Neural progenitor cell (in vitro differentiated cells): ENCODE measurements around the gene DCDC2. TPM values are rescaled to one million over a fixed set of nuclear protein-coding genes. Genes with fewer than 3 reads are reported as not detected.
"Not testable (repeated sequence)": the region's sequence is repeated elsewhere in the genome, so short reads cannot be mapped to it uniquely, and the experiment has no call there.

Source experiments
- DNase-seq: peaks from one replicate; pipeline ENCODE4 v3.0.0-alpha.2; 2016; ENCODE audit warnings: low spot score
- H2AFZ ChIP-seq: fragments of 200-600 bp; sonication (generic); replicated peaks from 2 replicates; pipeline ENCODE4 v1.6.1; 2016; ENCODE audit warnings: antibody characterized with exemption
- H3F3A ChIP-seq: fragments of 200-600 bp; sonication (generic); 2 replicates; pipeline ENCODE4 v1.6.1; 2016; ENCODE audit warnings: antibody characterized with exemption, low read depth
- H3K27ac ChIP-seq: fragments of 200-600 bp; sonication (generic); 2 replicates; pipeline ENCODE4 v1.5.1; 2016; ENCODE audit warnings: mild to moderate bottlenecking
- H3K27me3 ChIP-seq: fragments of 200-600 bp; sonication (generic); 2 replicates; pipeline ENCODE4 v1.6.1; 2016; ENCODE audit warnings: mild to moderate bottlenecking, moderate library complexity
- H3K36me3 ChIP-seq: fragments of 200-600 bp; sonication (generic); 2 replicates; pipeline ENCODE4 v1.5.1; 2016
- H3K4me1 ChIP-seq: fragments of 200-600 bp; sonication (generic); 2 replicates; pipeline ENCODE4 v1.6.1; 2016; ENCODE audit warnings: mixed run types
- H3K4me2 ChIP-seq: fragments of 200-600 bp; sonication (generic); 2 replicates; pipeline ENCODE4 v1.6.1; 2016
- H3K4me3 ChIP-seq: fragments of 200-600 bp; sonication (generic); 2 replicates; pipeline ENCODE4 v1.5.1; 2016
- H3K79me2 ChIP-seq: fragments of 200-600 bp; sonication (generic); 2 replicates; pipeline ENCODE4 v1.6.1; 2016; ENCODE audit warnings: low read depth
- H3K9ac ChIP-seq: fragments of 200-600 bp; sonication (generic); 2 replicates; pipeline ENCODE4 v1.6.1; 2016
- H3K9me3 ChIP-seq: fragments of 200-600 bp; sonication (generic); 2 replicates; pipeline ENCODE4 v1.5.1; 2016; ENCODE audit warnings: low read depth
- H4K20me1 ChIP-seq: fragments of 200-600 bp; sonication (generic); 2 replicates; pipeline ENCODE4 v1.6.1; 2016; ENCODE audit warnings: low read depth
- H3K27ac Mint-ChIP-seq: 3 replicates; pipeline ENCODE4 v1.8.0; 2021; ENCODE audit warnings: mixed read lengths
- H3K27me3 Mint-ChIP-seq: 2 replicates; pipeline ENCODE4 v1.8.0; 2022; ENCODE audit warnings: low read depth, mild to moderate bottlenecking, inconsistent platforms, moderate library complexity, mixed read lengths; ENCODE audit not compliant: insufficient read depth
- H3K36me3 Mint-ChIP-seq: 3 replicates; pipeline ENCODE4 v1.8.0; 2021; ENCODE audit warnings: mixed read lengths
- H3K4me1 Mint-ChIP-seq: 3 replicates; pipeline ENCODE4 v1.8.0; 2021; ENCODE audit warnings: mixed read lengths
- H3K4me3 Mint-ChIP-seq: 3 replicates; pipeline ENCODE4 v1.8.0; 2021; ENCODE audit warnings: mild to moderate bottlenecking, moderate library complexity, mixed read lengths
- H3K9me3 Mint-ChIP-seq: 3 replicates; pipeline ENCODE4 v1.8.0; 2020; ENCODE audit warnings: mixed read lengths
- EZH2 ChIP-seq: fragments of 200-600 bp; sonication (generic); IDR thresholded peaks from 2 replicates; pipeline ENCODE4 v1.6.1; 2017; ENCODE audit warnings: antibody characterized with exemption, mild to moderate bottlenecking, moderate library complexity
- EZH2phosphoT487 ChIP-seq: fragments of 200-600 bp; sonication (generic); IDR thresholded peaks from 2 replicates; pipeline ENCODE4 v1.6.1; 2017; ENCODE audit warnings: antibody characterized with exemption
- total RNA-seq: library from RNA; depleted of rRNA; stranded (reverse); fragments of >200 nt; gene quantifications from 2 replicates; pipeline ENCODE4 v1.2.3, GENCODE V29; 2015; ENCODE audit warnings: low replicate concordance
- TF ChIP-seq, protein P1 (sequence below): fragments of 200-600 bp; sonication (generic); IDR thresholded peaks from 2 replicates; pipeline ENCODE4 v1.5.1; 2017; ENCODE audit warnings: antibody characterized with exemption, mild to moderate bottlenecking

DCDC2 gene
- total RNA-seq, 1 donor from 2014 or later: not detected

GRCh38 chr6:24145690-24146131 is 212.1 kb downstream of the DCDC2 start:
- Mint-ChIP-seq H3K4me3 (no peak overlapping the region), H3K36me3 (no peaks in the 10 kb centered on the region), H3K9me3 (no peaks in the 10 kb centered on the region), H3K27me3 (peaks cover 6% of the 10 kb centered on the region), H3K4me1 (peaks cover 5% of the 10 kb centered on the region), H3K27ac (no peak overlapping the region)
- Histone ChIP-seq H4K20me1 (no peaks in the 10 kb centered on the region), H3K4me1 (no peaks in the 10 kb centered on the region), H3K36me3 (no peaks in the 10 kb centered on the region), H3K9me3 (no peaks in the 10 kb centered on the region), H3K4me3 (no peak overlapping the region), H3F3A (no peaks in the 10 kb centered on the region), H3K27me3 (no peaks in the 10 kb centered on the region), H3K4me2 (no peak overlapping the region), H3K27ac (no peak overlapping the region), H3K79me2 (no peaks in the 10 kb centered on the region), H3K9ac (no peak overlapping the region), H2AFZ (no peak overlapping the region)
- DNase-seq: no peak
- TF ChIP-seq, protein P1, sequence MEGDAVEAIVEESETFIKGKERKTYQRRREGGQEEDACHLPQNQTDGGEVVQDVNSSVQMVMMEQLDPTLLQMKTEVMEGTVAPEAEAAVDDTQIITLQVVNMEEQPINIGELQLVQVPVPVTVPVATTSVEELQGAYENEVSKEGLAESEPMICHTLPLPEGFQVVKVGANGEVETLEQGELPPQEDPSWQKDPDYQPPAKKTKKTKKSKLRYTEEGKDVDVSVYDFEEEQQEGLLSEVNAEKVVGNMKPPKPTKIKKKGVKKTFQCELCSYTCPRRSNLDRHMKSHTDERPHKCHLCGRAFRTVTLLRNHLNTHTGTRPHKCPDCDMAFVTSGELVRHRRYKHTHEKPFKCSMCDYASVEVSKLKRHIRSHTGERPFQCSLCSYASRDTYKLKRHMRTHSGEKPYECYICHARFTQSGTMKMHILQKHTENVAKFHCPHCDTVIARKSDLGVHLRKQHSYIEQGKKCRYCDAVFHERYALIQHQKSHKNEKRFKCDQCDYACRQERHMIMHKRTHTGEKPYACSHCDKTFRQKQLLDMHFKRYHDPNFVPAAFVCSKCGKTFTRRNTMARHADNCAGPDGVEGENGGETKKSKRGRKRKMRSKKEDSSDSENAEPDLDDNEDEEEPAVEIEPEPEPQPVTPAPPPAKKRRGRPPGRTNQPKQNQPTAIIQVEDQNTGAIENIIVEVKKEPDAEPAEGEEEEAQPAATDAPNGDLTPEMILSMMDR: no peak
- no peak for TF ChIP-seq EZH2phosphoT487
- TF ChIP-seq EZH2: no peak

DNA sequence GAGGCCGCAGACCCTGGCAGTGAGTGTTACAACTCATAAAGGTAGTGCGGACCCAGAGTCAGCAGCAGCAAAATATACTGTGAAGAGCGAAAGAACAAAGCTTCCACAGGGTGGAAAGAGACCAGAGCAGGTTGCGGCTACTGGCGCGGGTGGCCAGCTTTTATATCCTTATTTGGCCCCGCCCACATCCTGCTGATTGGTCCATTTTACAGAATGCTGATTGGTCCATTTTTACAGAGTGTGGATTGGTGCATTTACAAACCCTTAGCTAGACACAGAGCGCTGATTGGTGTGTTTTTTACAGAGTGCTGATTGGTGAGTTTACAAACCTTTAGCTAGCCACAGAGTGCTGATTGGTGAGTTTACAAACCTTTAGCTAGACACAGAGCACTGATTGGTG is 215.1 kb downstream of the DCDC2 start:
- not testable (repeated sequence) for H3K9ac ChIP-seq, H3K36me3 ChIP-seq, H3K4me3 ChIP-seq, H3K27me3 ChIP-seq, H3K4me1 ChIP-seq, H3K36me3 Mint-ChIP-seq, H3K27me3 Mint-ChIP-seq, H4K20me1 ChIP-seq, H3K79me2 ChIP-seq, DNase-seq, H2AFZ ChIP-seq, H3K27ac ChIP-seq, H3F3A ChIP-seq, H3K9me3 Mint-ChIP-seq, H3K4me1 Mint-ChIP-seq, H3K4me3 Mint-ChIP-seq, H3K4me2 ChIP-seq, H3K9me3 ChIP-seq, H3K27ac Mint-ChIP-seq

GRCh38 chr6:24140591-24140990 is 217.3 kb downstream of the DCDC2 start:
- Histone ChIP-seq H3K27ac (no peak overlapping the region), H3K36me3 (no peaks in the 10 kb centered on the region), H3K9ac (no peak overlapping the region), H3F3A (no peaks in the 10 kb centered on the region), H3K4me1 (no peaks in the 10 kb centered on the region), H3K27me3 (no peaks in the 10 kb centered on the region), H3K9me3 (no peaks in the 10 kb centered on the region), H3K4me2 (no peak overlapping the region), H2AFZ (peak overlapping the region; percentile 26), H3K4me3 (no peak overlapping the region), H4K20me1 (no peaks in the 10 kb centered on the region), H3K79me2 (no peaks in the 10 kb centered on the region)
- no peak for DNase-seq
- H3K4me1 Mint-ChIP-seq: peaks cover 2% of the 10 kb centered on the region
- no peak overlapping the region for H3K27ac Mint-ChIP-seq
- no peaks in the 10 kb centered on the region for H3K9me3 Mint-ChIP-seq
- peaks cover 3% of the 10 kb centered on the region for H3K27me3 Mint-ChIP-seq
- H3K36me3 Mint-ChIP-seq: no peaks in the 10 kb centered on the region
- TF ChIP-seq, protein P1: no peak
- TF ChIP-seq EZH2 (no peak), EZH2phosphoT487 (no peak)
- H3K4me3 Mint-ChIP-seq: no peak overlapping the region

DNA sequence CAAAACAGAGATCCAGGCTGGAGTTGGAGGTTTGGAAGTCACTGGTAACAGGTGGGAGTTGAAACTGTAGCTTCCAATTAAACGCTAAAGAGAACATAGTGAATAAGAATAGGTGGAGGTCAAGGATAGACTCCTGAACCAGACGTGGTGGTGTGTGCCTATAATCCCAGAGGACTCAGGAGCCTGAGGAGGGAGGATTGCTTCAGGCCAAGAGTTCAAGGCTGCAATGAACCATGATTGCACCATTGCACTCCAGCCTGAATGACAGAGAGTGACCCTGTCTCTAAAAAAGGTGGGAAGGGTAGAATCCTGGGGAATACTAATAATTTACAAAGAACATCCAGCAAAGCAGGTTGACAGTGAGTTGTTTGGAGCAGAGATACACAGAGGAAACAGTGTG is 218.2 kb downstream of the DCDC2 start:
- Histone ChIP-seq H3K4me2 (no peak overlapping the region), H3K9me3 (no peaks in the 10 kb centered on the region), H3F3A (no peaks in the 10 kb centered on the region), H3K4me1 (no peaks in the 10 kb centered on the region), H4K20me1 (no peaks in the 10 kb centered on the region), H3K27ac (no peak overlapping the region), H3K9ac (no peak overlapping the region), H3K4me3 (no peak overlapping the region), H3K27me3 (no peaks in the 10 kb centered on the region), H3K36me3 (no peaks in the 10 kb centered on the region), H3K79me2 (no peaks in the 10 kb centered on the region), H2AFZ (no peak overlapping the region)
- Mint-ChIP-seq H3K4me1 (no peaks in the 10 kb centered on the region), H3K36me3 (no peaks in the 10 kb centered on the region), H3K9me3 (no peaks in the 10 kb centered on the region), H3K27ac (no peak overlapping the region), H3K4me3 (no peak overlapping the region), H3K27me3 (peaks cover 3% of the 10 kb centered on the region)
- TF ChIP-seq EZH2phosphoT487: no peak
- TF ChIP-seq, protein P1: no peak
- no peak for TF ChIP-seq EZH2
- no peak for DNase-seq
